Nasal cavity respiratory epithelium epithelial cell of viscerocranial mucosa (primary cell): ENCODE measurements around the gene MCF2. TPM values are rescaled to one million over a fixed set of nuclear protein-coding genes. Genes with fewer than 3 reads are reported as not detected.

Source experiments
- total RNA-seq: library from RNA; depleted of rRNA; stranded (reverse); fragments of >200 nt; gene quantifications from 2 replicates; pipeline ENCODE4 v1.2.3, GENCODE V29; 2014

MCF2 gene
- 0.07 and 0.34 TPM in 2 replicates for total RNA-seq

GRCh38 chrX:139708067-139708466 is at the start of gene MCF2:
Gene MCF2 (minus strand): TSS chrX:139708167. CDS start chrX:139651744, 56,423 bp downstream.

Other genes starting within 250 kb of the MCF2 start
- not detected in 2 replicates for gene F9, start 177.4 kb downstream of the MCF2 start, total RNA-seq
- 23.6 and 27.8 TPM in 2 replicates for gene ATP11C, start 224.9 kb upstream of the MCF2 start, total RNA-seq